Activated T-cell treated with anti-CD3 and anti-CD28 coated beads, Interleukin-2, amount 50 U/mL, for 4 hours (primary cell): ENCODE measurements around the gene SLIT3. TPM values are rescaled to one million over a fixed set of nuclear protein-coding genes. Genes with fewer than 3 reads are reported as not detected.

Experiments used
- ATAC-seq, 2 donors: fragments of 200-7000 bp; cut with Tn5 transposase; one replicate each; pipeline ENCODE4 v1.10.0; 2021
- DNase-seq: peaks from one replicate; pipeline ENCODE4 v3.0.0-alpha.2; 2020
- H3K27me3 Mint-ChIP-seq: one replicate; pipeline ENCODE4 v1.8.0; 2021; ENCODE audit warnings: low read depth, mixed read lengths
- H3K36me3 Mint-ChIP-seq: one replicate; pipeline ENCODE4 v1.8.0; 2022; ENCODE audit warnings: mixed read lengths; ENCODE audit not compliant: insufficient read depth
- H3K4me1 Mint-ChIP-seq: one replicate; pipeline ENCODE4 v1.8.0; 2021; ENCODE audit warnings: low read depth, mixed read lengths
- H3K4me3 Mint-ChIP-seq: one replicate; pipeline ENCODE4 v1.8.0; 2021; ENCODE audit warnings: mild to moderate bottlenecking, moderate library complexity, mixed read lengths
- H3K9me3 Mint-ChIP-seq: one replicate; pipeline ENCODE4 v1.8.0; 2021; ENCODE audit warnings: mixed read lengths
- total RNA-seq, 3 donors: library from RNA; stranded (reverse); gene quantifications; one replicate each; pipeline ENCODE4 v1.2.1, GENCODE V29; 2021

SLIT3 gene
- total RNA-seq: under 1 TPM; 0.03 to 0.16 (median 0.03) TPM

DNA sequence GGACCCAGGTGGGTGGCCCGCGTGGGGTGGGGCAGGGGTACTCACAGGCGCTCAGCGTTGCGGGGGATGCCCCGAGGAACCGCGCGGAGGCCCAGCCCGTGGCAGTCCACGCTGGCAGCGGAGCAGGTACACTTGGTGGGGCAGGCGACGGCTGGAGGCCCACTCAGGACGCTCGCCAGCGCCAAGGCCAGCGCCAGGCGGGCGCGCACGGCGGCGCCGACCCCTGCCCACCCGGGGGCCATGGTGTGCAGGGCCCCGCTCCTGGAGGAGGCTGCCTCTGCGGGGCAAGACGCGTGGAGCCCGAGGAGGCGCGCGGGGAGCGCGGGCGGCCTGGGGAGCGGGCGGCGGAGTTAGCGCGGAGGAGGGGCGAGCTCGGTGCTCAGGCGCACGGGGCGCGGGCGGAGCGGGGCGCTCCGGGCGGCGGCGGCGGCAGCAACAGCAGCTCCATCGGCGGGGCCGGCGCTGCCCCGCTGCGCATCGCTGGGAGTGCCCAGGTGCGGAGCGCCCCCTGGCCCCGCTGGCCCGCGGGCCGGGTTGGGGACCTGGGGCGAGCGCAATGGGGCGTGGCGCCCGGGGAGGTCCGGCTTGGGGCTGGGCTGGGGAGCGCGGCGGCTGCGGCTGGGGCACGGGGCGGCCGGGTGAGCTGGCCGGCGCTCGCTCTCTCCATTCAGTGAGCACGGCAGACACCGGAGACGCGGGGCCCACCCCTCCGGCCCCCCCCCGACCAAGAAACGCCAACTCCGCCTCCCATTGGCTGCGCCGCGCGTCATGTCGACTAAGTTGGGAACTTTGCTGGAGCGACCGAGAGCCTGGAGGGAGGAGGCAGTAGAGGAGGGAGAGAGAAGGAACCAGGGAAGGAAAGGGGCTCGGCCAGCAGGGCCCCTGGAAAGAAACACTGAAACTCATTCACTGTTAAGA, at the start of gene SLIT3:
TSS of gene SLIT3 (minus strand) at position 672 of the 918 bp plus-strand sequence. CDS start at position 242, 430 bp downstream.
- H3K36me3 Mint-ChIP-seq: no peaks in the 10 kb centered on the region
- ATAC-seq (no peak), DNase-seq (no peak)
- no peaks in the 10 kb centered on the region for H3K9me3 Mint-ChIP-seq
- no peak within 1 kb of the TSS for H3K4me3 Mint-ChIP-seq
- peaks cover 4% of the 10 kb centered on the region for H3K4me1 Mint-ChIP-seq
- peaks cover 50% of the 10 kb centered on the region for H3K27me3 Mint-ChIP-seq

DNA sequence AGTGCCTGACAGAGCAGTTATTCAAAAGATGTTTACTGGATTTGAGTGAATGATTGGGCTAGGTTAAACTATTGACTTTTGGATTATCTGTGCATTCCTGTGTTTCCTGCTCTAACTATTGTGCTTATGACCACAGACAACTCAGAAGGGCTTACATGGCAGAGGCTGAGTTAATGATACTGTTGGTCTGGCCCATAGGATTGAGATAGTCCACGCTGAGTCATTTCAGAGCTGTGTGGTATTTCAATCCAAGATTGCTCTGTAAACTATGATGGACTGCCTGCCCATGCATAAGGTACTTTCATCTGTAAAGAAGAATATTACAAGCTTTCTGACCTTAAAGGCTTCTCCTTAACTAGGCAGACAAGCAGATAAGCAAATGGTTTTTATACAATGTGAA, 49.1 kb upstream of the SLIT3 start:
- ATAC-seq (no peak), DNase-seq (no peak)
- no peaks in the 10 kb centered on the region for H3K36me3 Mint-ChIP-seq
- H3K4me1 Mint-ChIP-seq: no peaks in the 10 kb centered on the region
- no peak overlapping the region for H3K4me3 Mint-ChIP-seq
- peaks cover 8% of the 10 kb centered on the region for H3K27me3 Mint-ChIP-seq
- H3K9me3 Mint-ChIP-seq: no peaks in the 10 kb centered on the region

DNA sequence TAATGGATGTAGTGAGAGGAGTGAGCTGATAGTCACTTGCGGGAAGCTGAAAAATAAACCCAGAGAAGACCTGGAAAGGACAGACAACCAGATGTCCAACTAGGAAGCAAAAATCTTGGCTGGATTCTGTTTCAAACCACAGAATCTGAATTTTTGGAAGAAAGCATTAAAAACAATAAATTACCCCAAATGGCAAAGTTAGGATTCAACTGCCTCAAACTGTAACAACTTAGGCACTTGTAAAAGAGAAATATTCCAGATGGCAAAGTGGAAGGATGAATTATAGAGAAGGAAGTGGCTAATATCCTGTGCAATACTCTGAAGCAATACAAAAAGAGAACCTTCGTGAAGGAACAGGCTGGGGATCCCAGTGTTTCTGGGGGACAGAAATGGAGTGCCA, 46.8 kb upstream of the SLIT3 start:
- H3K9me3 Mint-ChIP-seq: no peaks in the 10 kb centered on the region
- H3K36me3 Mint-ChIP-seq: no peaks in the 10 kb centered on the region
- ATAC-seq (no peak), DNase-seq (no peak)
- no peaks in the 10 kb centered on the region for H3K4me1 Mint-ChIP-seq
- no peak overlapping the region for H3K4me3 Mint-ChIP-seq
- peaks cover 10% of the 10 kb centered on the region for H3K27me3 Mint-ChIP-seq

DNA sequence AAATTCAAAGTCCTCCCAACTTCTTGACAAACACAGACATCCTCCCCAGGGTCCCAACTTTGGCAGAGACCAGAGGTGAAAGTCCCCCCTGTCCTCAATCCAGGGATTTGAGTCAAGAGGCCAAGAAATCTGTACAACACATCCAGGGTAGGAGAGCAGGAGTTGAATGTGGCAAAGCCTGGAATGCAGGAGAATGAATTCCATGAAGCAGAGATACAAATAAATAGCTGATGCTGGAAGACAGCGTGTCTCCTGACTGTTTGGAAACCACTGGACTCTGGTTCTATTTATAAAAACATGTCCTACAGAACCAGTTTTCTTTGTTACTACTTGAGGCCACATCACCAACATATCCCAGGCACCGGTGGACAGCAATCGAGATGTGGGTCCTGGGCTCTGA, 43.7 kb upstream of the SLIT3 start:
- H3K36me3 Mint-ChIP-seq: no peaks in the 10 kb centered on the region
- no peaks in the 10 kb centered on the region for H3K9me3 Mint-ChIP-seq
- H3K4me1 Mint-ChIP-seq: no peaks in the 10 kb centered on the region
- DNase-seq: no peak
- H3K4me3 Mint-ChIP-seq: no peak overlapping the region
- no peak for ATAC-seq
- H3K27me3 Mint-ChIP-seq: peaks cover 7% of the 10 kb centered on the region

DNA sequence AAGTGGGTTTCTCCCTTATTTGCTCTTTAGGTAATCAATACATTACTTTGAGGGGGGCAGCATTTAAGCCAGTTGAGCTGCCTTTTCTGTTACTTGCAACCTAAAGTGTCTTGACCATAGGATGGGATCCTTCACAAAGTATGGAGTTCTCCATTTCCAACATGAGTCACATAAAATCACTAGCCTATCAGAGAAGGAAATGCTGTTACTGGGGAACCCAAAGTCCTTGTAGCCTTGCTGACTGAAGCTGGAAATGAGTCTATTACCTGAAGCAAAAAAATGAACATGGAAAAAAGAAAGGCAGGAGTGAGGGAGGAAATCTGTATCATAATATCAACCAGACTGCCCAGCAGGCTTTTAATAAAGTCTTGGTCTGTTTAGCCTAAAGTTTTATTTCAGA, 42.8 kb upstream of the SLIT3 start:
- peaks cover 7% of the 10 kb centered on the region for H3K27me3 Mint-ChIP-seq
- H3K36me3 Mint-ChIP-seq: no peaks in the 10 kb centered on the region
- ATAC-seq: no peak
- DNase-seq: no peak
- H3K9me3 Mint-ChIP-seq: no peaks in the 10 kb centered on the region
- no peaks in the 10 kb centered on the region for H3K4me1 Mint-ChIP-seq
- H3K4me3 Mint-ChIP-seq: no peak overlapping the region

DNA sequence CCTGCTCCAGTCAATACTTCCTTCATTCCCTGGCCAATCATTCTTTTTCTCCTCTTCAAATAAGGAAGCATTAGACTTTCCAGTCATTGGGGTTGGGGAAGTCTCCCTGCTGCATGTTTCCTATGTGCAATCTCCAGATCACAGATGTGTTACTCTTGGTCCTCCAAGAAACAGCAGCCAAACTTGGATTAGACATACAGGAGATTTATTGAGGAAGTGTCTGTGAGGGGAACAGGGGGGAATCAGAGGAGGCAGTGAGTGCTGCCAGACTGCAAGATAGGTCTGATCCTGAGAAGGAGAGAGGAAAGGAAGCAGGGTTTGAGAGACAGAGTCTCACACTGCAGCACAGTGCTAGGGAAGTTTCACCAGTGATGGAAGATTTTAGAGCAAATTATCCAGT, 40.6 kb upstream of the SLIT3 start:
- ATAC-seq: no peak

DNA sequence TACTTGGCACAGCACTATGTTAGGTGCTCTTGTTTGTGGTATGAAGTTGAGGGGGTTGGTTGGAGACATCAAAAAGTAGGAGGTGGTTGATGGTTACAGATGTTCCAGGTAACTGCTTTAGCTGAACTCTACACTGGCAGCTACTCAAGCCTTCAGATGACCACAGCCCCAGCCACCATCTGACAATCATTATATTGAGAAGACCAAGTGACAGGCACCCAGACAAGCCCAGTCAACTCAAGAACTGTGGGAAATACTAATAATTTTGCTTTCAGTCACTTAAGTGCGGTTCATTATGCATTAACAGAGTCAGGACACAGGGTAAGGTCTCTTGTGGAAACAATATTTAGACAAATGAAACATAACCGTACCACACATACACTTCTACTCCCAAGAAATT, 38.9 kb upstream of the SLIT3 start:
- Mint-ChIP-seq H3K4me3 (no peak overlapping the region), H3K4me1 (no peaks in the 10 kb centered on the region), H3K36me3 (no peaks in the 10 kb centered on the region), H3K9me3 (no peaks in the 10 kb centered on the region), H3K27me3 (peaks cover 9% of the 10 kb centered on the region)
- ATAC-seq: no peak
- no peak for DNase-seq

More for the DNA sequence above, 40.6 kb upstream of the SLIT3 start:
- no peak overlapping the region for H3K4me3 Mint-ChIP-seq
- peaks cover 7% of the 10 kb centered on the region for H3K27me3 Mint-ChIP-seq
- DNase-seq: no peak
- no peaks in the 10 kb centered on the region for H3K9me3 Mint-ChIP-seq
- no peaks in the 10 kb centered on the region for H3K36me3 Mint-ChIP-seq
- H3K4me1 Mint-ChIP-seq: no peaks in the 10 kb centered on the region

DNA sequence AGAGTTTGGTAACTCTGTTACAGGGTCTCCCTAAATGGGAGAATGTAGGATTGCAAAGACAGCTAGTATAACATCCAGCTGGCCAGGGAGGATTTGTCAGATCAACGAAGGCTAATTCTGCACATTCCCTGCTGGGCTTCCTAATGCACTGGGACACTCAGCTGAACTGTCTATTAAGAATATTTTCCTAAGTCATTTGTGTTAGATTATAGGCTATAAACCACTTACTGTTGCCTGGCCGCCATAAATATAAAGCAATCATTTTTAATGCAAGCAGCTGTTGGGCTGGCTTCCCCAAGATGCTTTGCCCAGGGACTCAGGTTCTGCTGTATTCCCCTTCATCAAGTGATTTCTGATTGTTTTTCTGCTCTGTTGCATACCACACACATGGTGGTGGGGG, 35.3 kb upstream of the SLIT3 start:
- Mint-ChIP-seq H3K4me3 (no peak overlapping the region), H3K36me3 (no peaks in the 10 kb centered on the region), H3K4me1 (no peaks in the 10 kb centered on the region), H3K9me3 (no peaks in the 10 kb centered on the region), H3K27me3 (peaks cover 7% of the 10 kb centered on the region)
- DNase-seq (no peak), ATAC-seq (no peak)

DNA sequence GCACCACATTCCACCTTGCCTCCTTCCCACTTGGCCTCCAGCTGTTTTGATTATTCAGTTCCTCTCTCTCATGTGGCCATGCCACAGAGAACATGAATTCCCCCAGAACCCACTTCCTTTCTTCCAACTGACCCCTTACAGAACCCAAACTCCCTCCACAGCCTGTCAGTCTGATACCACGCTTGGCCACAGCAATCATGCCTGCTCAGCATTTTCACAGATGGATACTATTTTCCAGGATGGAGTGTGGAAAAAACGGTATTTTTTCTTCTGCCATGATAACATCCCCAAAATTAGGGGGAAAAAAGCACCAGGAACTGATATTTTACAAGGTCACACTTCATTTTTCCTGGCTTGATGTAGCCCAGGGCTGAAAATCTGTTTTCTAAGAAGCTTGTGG, 34.9 kb upstream of the SLIT3 start:
- Mint-ChIP-seq H3K4me3 (no peak overlapping the region), H3K4me1 (no peaks in the 10 kb centered on the region), H3K9me3 (no peaks in the 10 kb centered on the region), H3K36me3 (no peaks in the 10 kb centered on the region), H3K27me3 (peaks cover 7% of the 10 kb centered on the region)
- DNase-seq (no peak), ATAC-seq (no peak)

DNA sequence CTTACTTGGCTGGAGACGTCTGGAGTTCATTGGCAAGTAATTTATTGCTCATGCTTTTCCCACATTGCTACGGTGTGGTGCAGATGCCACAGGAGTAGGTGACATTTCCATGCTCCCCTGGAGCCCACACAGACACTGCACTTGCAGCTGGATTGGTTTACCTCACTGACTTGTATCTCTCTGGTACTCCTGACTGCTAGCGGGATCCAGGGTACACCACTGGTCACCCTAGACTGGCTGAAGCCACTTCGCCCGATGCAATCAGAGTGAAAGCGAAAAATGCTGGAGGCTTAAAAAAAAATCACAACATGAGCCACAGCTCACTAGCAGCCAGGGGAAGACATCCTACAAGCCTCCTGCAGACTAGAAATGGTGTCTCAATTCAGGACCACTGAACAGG, 32.6 kb upstream of the SLIT3 start:
- DNase-seq (no peak), ATAC-seq (no peak)
- Mint-ChIP-seq H3K4me1 (no peaks in the 10 kb centered on the region), H3K36me3 (no peaks in the 10 kb centered on the region), H3K9me3 (no peaks in the 10 kb centered on the region), H3K4me3 (no peak overlapping the region), H3K27me3 (peaks cover 7% of the 10 kb centered on the region)

DNA sequence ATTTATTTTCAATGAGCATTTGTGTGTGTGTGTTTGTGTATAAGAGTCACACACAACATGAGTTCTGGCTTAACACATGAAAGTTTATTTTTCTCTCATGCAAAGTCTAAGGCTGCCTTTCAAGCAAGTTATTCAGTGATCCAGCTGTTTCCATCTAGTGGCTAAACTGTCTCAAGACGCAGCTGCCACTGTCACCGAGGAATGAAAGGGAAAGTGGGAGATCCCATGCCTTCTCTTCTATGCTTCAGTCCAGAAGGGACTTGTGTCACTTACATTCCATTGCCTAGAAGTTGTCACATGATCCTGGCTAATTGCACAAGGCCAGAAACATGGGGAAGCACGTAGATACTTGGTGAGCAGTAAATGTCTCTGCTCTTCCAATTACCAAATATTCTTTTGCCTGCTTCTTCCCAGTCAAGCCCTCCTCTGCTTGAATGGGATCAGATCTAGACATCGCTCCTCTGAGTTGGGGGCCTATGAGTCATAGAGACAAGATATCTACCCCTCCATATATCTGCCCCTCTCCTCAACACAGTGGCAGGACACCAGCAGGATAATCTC, 30.4 kb upstream of the SLIT3 start:
- peaks cover 7% of the 10 kb centered on the region for H3K27me3 Mint-ChIP-seq
- H3K4me1 Mint-ChIP-seq: no peaks in the 10 kb centered on the region
- H3K4me3 Mint-ChIP-seq: no peak overlapping the region
- H3K36me3 Mint-ChIP-seq: no peaks in the 10 kb centered on the region
- DNase-seq (no peak), ATAC-seq (no peak)
- H3K9me3 Mint-ChIP-seq: no peaks in the 10 kb centered on the region

DNA sequence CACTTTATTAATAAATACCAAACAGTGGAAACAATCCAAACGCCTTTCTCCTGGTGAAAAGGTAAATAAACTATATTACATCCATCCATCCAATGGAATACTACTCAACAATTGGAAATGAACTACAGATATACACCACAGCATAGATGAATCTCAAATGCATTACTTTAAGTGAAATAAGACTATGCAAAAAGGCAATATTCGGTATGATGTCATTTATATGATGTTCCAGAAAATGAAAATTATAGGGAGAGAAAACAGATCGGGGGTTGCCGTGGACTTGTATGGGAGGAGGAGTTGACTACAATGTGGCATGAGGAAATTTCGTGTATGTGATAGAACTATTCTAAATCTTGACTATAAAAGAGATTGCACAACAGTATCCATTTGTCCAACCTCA, 27.5 kb upstream of the SLIT3 start:
- Mint-ChIP-seq H3K9me3 (no peaks in the 10 kb centered on the region), H3K4me1 (peaks cover 2% of the 10 kb centered on the region), H3K4me3 (no peak overlapping the region), H3K36me3 (no peaks in the 10 kb centered on the region), H3K27me3 (no peaks in the 10 kb centered on the region)
- ATAC-seq (no peak), DNase-seq (no peak)

DNA sequence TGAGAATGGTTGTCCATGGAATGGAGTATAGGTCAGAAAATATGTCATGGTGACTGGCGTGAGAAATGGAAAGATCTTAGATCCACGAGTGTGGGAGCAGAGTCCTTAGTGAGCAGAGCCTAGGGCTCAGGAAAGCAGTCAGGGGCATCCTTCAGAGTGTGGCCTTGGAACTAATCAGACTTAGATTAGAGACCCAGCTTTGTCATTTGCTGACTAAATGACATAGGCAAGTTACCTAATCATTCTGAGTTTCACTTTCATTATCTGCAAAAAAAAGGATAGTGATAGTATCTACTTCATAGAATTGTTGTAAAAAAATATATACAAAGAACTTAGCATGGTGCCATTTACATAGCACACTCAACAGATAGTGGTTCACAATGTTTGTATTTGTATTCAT, 24.3 kb upstream of the SLIT3 start:
- H3K9me3 Mint-ChIP-seq: no peaks in the 10 kb centered on the region
- H3K27me3 Mint-ChIP-seq: no peaks in the 10 kb centered on the region

DNA sequence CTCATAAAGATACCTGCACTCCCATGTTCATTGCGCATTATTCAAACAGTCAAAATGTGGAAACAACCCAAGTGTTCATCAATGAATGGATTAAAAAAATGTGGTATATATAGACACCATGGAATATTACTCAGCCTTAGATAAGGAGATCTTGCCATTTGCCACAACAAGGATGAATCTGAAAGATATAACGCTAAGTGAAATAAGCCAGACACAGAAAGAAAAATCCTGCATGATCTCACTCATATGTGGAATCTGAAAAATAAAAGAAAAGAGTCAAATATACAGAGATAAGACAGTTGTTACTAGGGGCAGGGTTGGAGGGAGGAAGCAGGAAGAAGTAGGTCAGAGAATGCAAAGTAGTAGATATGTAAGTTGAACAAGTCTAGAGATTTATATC, 17.6 kb upstream of the SLIT3 start:
- DNase-seq: no peak
- Mint-ChIP-seq H3K9me3 (peaks cover 3% of the 10 kb centered on the region), H3K4me1 (no peaks in the 10 kb centered on the region), H3K4me3 (no peak overlapping the region), H3K27me3 (peaks cover 4% of the 10 kb centered on the region), H3K36me3 (no peaks in the 10 kb centered on the region)
- ATAC-seq: no peak

More for the DNA sequence above, 24.3 kb upstream of the SLIT3 start:
- DNase-seq (no peak), ATAC-seq (no peak)
- peaks cover 2% of the 10 kb centered on the region for H3K4me1 Mint-ChIP-seq
- no peaks in the 10 kb centered on the region for H3K36me3 Mint-ChIP-seq
- no peak overlapping the region for H3K4me3 Mint-ChIP-seq

DNA sequence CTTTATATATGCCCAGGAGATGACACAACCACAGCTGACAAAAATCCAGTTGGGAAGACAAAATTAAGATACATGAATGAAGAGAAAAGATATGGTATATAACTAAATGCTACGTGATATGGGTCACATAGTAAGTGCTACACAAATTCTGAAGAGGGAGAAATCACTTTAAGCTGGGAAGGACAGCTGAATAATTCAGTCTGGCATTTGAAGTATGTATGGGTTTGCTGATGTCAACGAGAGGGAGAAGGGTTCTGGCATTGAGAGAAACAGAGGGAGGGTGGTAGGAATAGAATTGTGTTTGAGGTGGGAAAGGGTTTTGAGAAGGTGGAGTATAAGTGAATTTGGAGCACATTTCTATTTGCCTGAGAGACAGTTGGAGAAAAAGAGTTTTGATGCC, 6.7 kb upstream of the SLIT3 start:
- ATAC-seq: no peak
- Mint-ChIP-seq H3K4me1 (no peaks in the 10 kb centered on the region), H3K4me3 (no peak overlapping the region), H3K27me3 (peaks cover 36% of the 10 kb centered on the region), H3K9me3 (peaks cover 4% of the 10 kb centered on the region), H3K36me3 (no peaks in the 10 kb centered on the region)
- no peak for DNase-seq
